Kidney (tissue), 14 donors: Measurements from ENCODE around the gene GLG1. TPM values are rescaled to one million over a fixed set of nuclear protein-coding genes. Genes with fewer than 3 reads are reported as not detected.

ENCODE experiments used
- DNase-seq, 5 donors: peaks; one replicate each; pipeline ENCODE4 v3.0.0-alpha.2; 2013 to 2020
- FAIRE-seq: peaks from 2 replicates; lab custom pipeline; 2012; peaks lifted over from hg19 to GRCh38; lab: Jason Lieb, UNC
- H3K27ac ChIP-seq, 2 donors: one replicate each; pipeline ENCODE4 v1.7.0; 2013; ENCODE audit warnings: low read depth in 2 of 2, low read length in 2 of 2, inconsistent platforms in 1 of 2
- H3K27me3 ChIP-seq: one replicate; pipeline ENCODE4 v1.7.1; 2013; ENCODE audit warnings: low read length, inconsistent platforms; ENCODE audit not compliant: control insufficient read depth, insufficient read depth
- H3K36me3 ChIP-seq, 3 donors: one replicate each; pipeline versions ENCODE4 v1.7.0 to v1.7.1; 2013; ENCODE audit warnings: low read length in 3 of 3, control low read depth in 1 of 3, inconsistent platforms in 1 of 3; ENCODE audit not compliant: insufficient read depth in 3 of 3, control insufficient read depth in 2 of 3
- H3K4me1 ChIP-seq, 3 donors: one replicate each; pipeline versions ENCODE4 v1.7.0 to v1.7.1; 2013; ENCODE audit warnings: low read length in 3 of 3, inconsistent platforms in 1 of 3, low read depth in 1 of 3; ENCODE audit not compliant: control insufficient read depth in 2 of 3, insufficient read depth in 2 of 3
- H3K4me3 ChIP-seq, 3 donors: one replicate each; pipeline versions ENCODE4 v1.7.0 to v1.8.1; 2013; ENCODE audit warnings: low read length in 3 of 3, control low read depth in 1 of 3, inconsistent platforms in 1 of 3
- H3K9ac ChIP-seq, 3 donors: one replicate each; pipeline versions ENCODE4 v1.7.0 to v1.7.1; 2013; ENCODE audit warnings: low read length in 3 of 3, control low read depth in 1 of 3, inconsistent platforms in 1 of 3
- H3K9me3 ChIP-seq, 3 donors: one replicate each; pipeline versions ENCODE4 v1.7.0 to v1.7.1; 2013; ENCODE audit warnings: low read length in 3 of 3, control low read depth in 1 of 3, inconsistent platforms in 1 of 3; ENCODE audit not compliant: control insufficient read depth in 2 of 3, insufficient read depth in 1 of 3
- CTCF ChIP-seq: IDR thresholded peaks from 3 replicates; pipeline ENCODE4 v1.5.1; 2012; ENCODE audit warnings: mild to moderate bottlenecking, moderate library complexity, borderline replicate concordance; ENCODE audit not compliant: insufficient read depth; ENCODE audit errors: extremely low read depth
- intact Hi-C: fragments of 100-400 bp; cut with DNase I; formaldehyde crosslinking; loops from one replicate; pipeline ENCODE4 v1.11.1; 2022
- polyA plus RNA-seq: library from polyadenylated mRNA; stranded (reverse); fragments of 350-450 nt; fragmentation: Illumina TruSeq; extraction: RNeasy Lipid Tissue Mini Kit (QIAGEN cat#74804); gene quantifications from one replicate; pipeline ENCODE4 v1.2.3, GENCODE V29; 2014; ENCODE audit warnings: low read depth, low replicate concordance; ENCODE audit not compliant: insufficient read depth
- total RNA-seq: library from RNA; stranded (reverse); fragmentation: NEBNext Ultra II Directional; extraction: Animal tissue kit (Norgen Biotek cat#: 25700); gene quantifications from one replicate; pipeline ENCODE4 v1.2.1, GENCODE V29; 2021
- donor health status: control.
- donor health status: control.
- donor health status: control.
- donor health status: control.
- donor health status: control.
- donor health status: DM: yes; HTN: yes; CAD: no.
- donor health status: Normal renal cell carcinoma (clear cell type).

GLG1 gene
- total and polyA plus RNA-seq, 2 donors from 2014 or later = 58.8 to 167 TPM

- intact Hi-C loops = no loop called here
- Histone ChIP-seq H3K4me1 (no peaks in the 10 kb centered on the region), H3K9me3 (no peaks in the 10 kb centered on the region), H3K36me3 (peaks cover 22 to 70% (median 67%) of the 10 kb centered on the region in 3 donors), H3K27ac (no peak overlapping the region), H3K27me3 (no peaks in the 10 kb centered on the region), H3K4me3 (no peak overlapping the region), H3K9ac (no peak overlapping the region)
- FAIRE-seq (no peak), DNase-seq (no peak)
- no peak for TF ChIP-seq CTCF
These were observed 140.8 kb downstream of the GLG1 start for GRCh38 chr16:74465851-74466685.

- H3K36me3 ChIP-seq = peaks cover 22 to 71% (median 70%) of the 10 kb centered on the region in 3 donors
- TF ChIP-seq CTCF = no peak
These were observed 141.6 kb downstream of the GLG1 start for GRCh38 chr16:74465281-74465680.

GRCh38 chr16:74463888-74464287 is 143.0 kb downstream of the GLG1 start:
- no peaks in the 10 kb centered on the region for H3K27me3 ChIP-seq
- no peak for TF ChIP-seq CTCF
- H3K4me1 ChIP-seq = no peaks in the 10 kb centered on the region
- no peaks in the 10 kb centered on the region for H3K9me3 ChIP-seq
- H3K36me3 ChIP-seq = peaks cover 17 to 62% (median 58%) of the 10 kb centered on the region in 3 donors
- DNase-seq (no peak), FAIRE-seq (no peak)
- intact Hi-C loops = no loop called here
- no peak overlapping the region for H3K4me3 ChIP-seq
- H3K27ac ChIP-seq = no peak overlapping the region
- H3K9ac ChIP-seq = no peak overlapping the region

More at GRCh38 chr16:74465281-74465680, 141.6 kb downstream of the GLG1 start:
- Histone ChIP-seq H3K4me3 (no peak overlapping the region), H3K27ac (no peak overlapping the region), H3K9me3 (no peaks in the 10 kb centered on the region), H3K9ac (no peak overlapping the region), H3K4me1 (no peaks in the 10 kb centered on the region), H3K27me3 (no peaks in the 10 kb centered on the region)
- no peak for DNase-seq
- intact Hi-C loops = no loop called here
- FAIRE-seq = no peak
